GM12878 (cell line): Measurements from ENCODE around the gene BFSP2. TPM values are rescaled to one million over a fixed set of nuclear protein-coding genes. Genes with fewer than 3 reads are reported as not detected.

ENCODE experiments used
- ATAC-seq: fragments of 200-7000 bp; cut with Tn5 transposase; 3 replicates; pipeline ENCODE4 v1.9.1; 2020; ENCODE audit warnings: mild to moderate bottlenecking, moderate library complexity
- BruUV-seq: library from RNA; stranded (reverse); fragments of 400-500 nt; replicated peaks from 2 replicates; lab custom pipeline; 2021; lab: Mats Ljungman, UMichigan
- CTCF ChIA-PET: fragments of 300-600 bp; sonication (Branson Sonifier 250); formaldehyde crosslinking; extraction: SDS; loops from one replicate; lab custom pipeline; 2021; ENCODE audit warnings: inconsistent platforms; lab: Yijun Ruan, JAX
- POLR2A ChIA-PET: fragments of 350-600 bp; formaldehyde crosslinking; extraction: SDS; loops from one replicate; lab custom pipeline; 2021; ENCODE audit warnings: inconsistent platforms; lab: Charles Lee
- RAD21 ChIA-PET: fragments of 300-600 bp; sonication (Branson Sonifier 250); formaldehyde crosslinking; loops from one replicate; lab custom pipeline; 2023; ENCODE audit warnings: antibody characterized with exemption; ENCODE audit not compliant: unreplicated experiment; lab: Charles Lee
- SMC1A ChIA-PET: fragments of 300-600 bp; sonication (Branson Sonifier 250); formaldehyde crosslinking; loops from one replicate; lab custom pipeline; 2023; ENCODE audit not compliant: unreplicated experiment, uncharacterized antibody; lab: Charles Lee
- DNase-seq: peaks from one replicate; pipeline ENCODE4 v3.0.0-alpha.2; 2011; ENCODE audit warnings: low read depth, low spot score
- FAIRE-seq: peaks from 3 replicates; lab custom pipeline; 2011; peaks lifted over from hg19 to GRCh38; lab: Jason Lieb, UNC
- H2AFZ ChIP-seq: 2 replicates; pipeline ENCODE4 v1.6.0; 2011; ENCODE audit warnings: low read depth, low read length, control low read depth; ENCODE audit not compliant: control insufficient read depth
- H3K27ac ChIP-seq: 2 replicates; pipeline ENCODE4 v1.5.1; 2011; ENCODE audit warnings: control low read depth; ENCODE audit not compliant: control insufficient read depth, insufficient read depth
- H3K27me3 ChIP-seq, 2 experiments: replicated peaks in 1 of 2; 2 replicates each; pipeline versions ENCODE4 v1.6.0 to v1.6.1; 2011; ENCODE audit warnings: low read length in 1 of 2; ENCODE audit not compliant: control insufficient read depth in 2 of 2, insufficient read depth in 2 of 2
- H3K36me3 ChIP-seq, 2 experiments: 2 replicates each; pipeline ENCODE4 v1.5.1; 2011; ENCODE audit warnings: low read length in 1 of 2; ENCODE audit not compliant: control insufficient read depth in 2 of 2, insufficient read depth in 2 of 2
- H3K4me1 ChIP-seq: 2 replicates; pipeline ENCODE4 v1.6.1; 2011; ENCODE audit warnings: mild to moderate bottlenecking, low read length, moderate library complexity, mixed read lengths; ENCODE audit not compliant: control insufficient read depth, insufficient read depth
- H3K4me2 ChIP-seq: 2 replicates; pipeline ENCODE4 v1.6.0; 2011; ENCODE audit warnings: control low read depth; ENCODE audit not compliant: control insufficient read depth, insufficient read depth
- H3K4me3 ChIP-seq: fragments of 200-600 bp; sonication (generic); 2 replicates; pipeline ENCODE4 v1.5.1; 2016
- H3K79me2 ChIP-seq: 2 replicates; pipeline ENCODE4 v1.6.0; 2011; ENCODE audit warnings: low read length; ENCODE audit not compliant: control insufficient read depth, insufficient read depth
- H3K9ac ChIP-seq: 2 replicates; pipeline ENCODE4 v1.8.0; 2011; ENCODE audit warnings: low read length, control low read depth, mixed read lengths; ENCODE audit not compliant: control insufficient read depth, insufficient read depth
- H3K9me3 ChIP-seq: replicated peaks from 3 replicates; pipeline ENCODE4 v1.5.1; 2011; ENCODE audit warnings: mild to moderate bottlenecking, low read length; ENCODE audit not compliant: control insufficient read depth, insufficient read depth
- H4K20me1 ChIP-seq: 2 replicates; pipeline ENCODE4 v1.6.0; 2011; ENCODE audit not compliant: control insufficient read depth, insufficient read depth
- CBFB ChIP-seq: IDR thresholded peaks from 2 replicates; pipeline ENCODE4 v1.6.1; 2016; ENCODE audit warnings: antibody characterized with exemption, low read depth
- HCFC1 ChIP-seq: fragments of 150-350 bp; IDR thresholded peaks from 2 replicates; pipeline ENCODE4 v1.6.1; 2014; ENCODE audit warnings: low read length
- SREBF2 ChIP-seq: IDR thresholded peaks from 2 replicates; pipeline ENCODE4 v1.6.1; 2012; ENCODE audit warnings: mild to moderate bottlenecking, low read length
- SRF ChIP-seq, 2 experiments: IDR thresholded peaks; 2 replicates each; pipeline ENCODE4 v1.6.1; 2011; ENCODE audit warnings: low read depth in 2 of 2, low read length in 2 of 2, mild to moderate bottlenecking in 1 of 2, moderate library complexity in 1 of 2
- ZNF207 ChIP-seq: fragments of 450-650 bp; IDR thresholded peaks from 2 replicates; pipeline ENCODE4 v1.6.1; 2014; ENCODE audit warnings: antibody characterized with exemption, mild to moderate bottlenecking, borderline replicate concordance
- ZNF384 ChIP-seq: IDR thresholded peaks from 2 replicates; pipeline ENCODE4 v1.6.1; 2012; ENCODE audit warnings: low read depth, mild to moderate bottlenecking, low read length, improper control_type of control experiment, borderline replicate concordance
- ZSCAN29 ChIP-seq: fragments of 450-650 bp; IDR thresholded peaks from 2 replicates; pipeline ENCODE4 v1.6.1; 2017; ENCODE audit warnings: mild to moderate bottlenecking, moderate library complexity
- WGBS: methylation state at CpG from one replicate; pipeline ENCODE4 v1.1.6; 2016; ENCODE audit warnings: low lambda C conversion rate; ENCODE audit not compliant: insufficient replicate concordance, insufficient coverage; ENCODE audit errors: missing lambda C conversion rate; 5-methylcytosine and 5-hydroxymethylcytosine counted together
- in situ Hi-C: fragments of 300-500 bp; cut with MboI; formaldehyde crosslinking; loops from 9 replicates; pipeline ENCODE4 v1.14.3; 2018; ENCODE audit warnings: mixed read lengths
- intact Hi-C: fragments of 100-400 bp; cut with micrococcal nuclease; formaldehyde crosslinking; loops from one replicate; pipeline ENCODE4 v1.14.2; 2022; ENCODE audit not compliant: unreplicated experiment
- polyA plus RNA-seq, 11 experiments: library from polyadenylated mRNA; depleted of rRNA in 4 of 11; unstranded in 6 of 11; stranded (reverse) in 5 of 11; fragments of >200 nt; fragmentation: Nextera tagmentation in 4 of 11; fragmentation: Illumina TruSeq in 1 of 11; extraction: Ambion mirVana in 4 of 11; extraction: Trizol in 1 of 11; gene quantifications; 1 replicate in 1 of 11; 2 replicates in 10 of 11; pipeline versions ENCODE4 v1.2.1 to v1.2.3, GENCODE V29; 2011 to 2016; ENCODE audit warnings: inconsistent platforms in 2 of 11, missing spikeins in 2 of 11, low read depth in 1 of 11
- total RNA-seq, 4 experiments: library from RNA; depleted of rRNA in 3 of 4; stranded (reverse); fragments of >200 nt in 3 of 4; fragmentation: Illumina TruSeq in 1 of 4; extraction: Trizol in 1 of 4; gene quantifications; 2 replicates each; pipeline versions ENCODE4 v1.2.1 to v1.2.3, GENCODE V29; 2013 to 2021
- TF ChIP-seq, protein P1 (sequence below): IDR thresholded peaks from 2 replicates; pipeline ENCODE4 v1.6.1; 2011; ENCODE audit warnings: mild to moderate bottlenecking, low read depth, low read length, moderate library complexity; ENCODE audit not compliant: insufficient replicate concordance
- TF ChIP-seq, protein P2 (sequence below): IDR thresholded peaks from 2 replicates; pipeline ENCODE4 v1.6.1; 2012; ENCODE audit warnings: low read depth, low read length, improper control_type of control experiment
- TF ChIP-seq, protein P3 (sequence below): fragments of 450-650 bp; IDR thresholded peaks from 2 replicates; pipeline ENCODE4 v1.6.1; 2017; ENCODE audit warnings: low read depth, mild to moderate bottlenecking, moderate library complexity
- TF ChIP-seq, protein P4 (sequence below): fragments of 450-650 bp; IDR thresholded peaks from 2 replicates; pipeline ENCODE4 v1.6.1; 2017; ENCODE audit warnings: mild to moderate bottlenecking, low read depth, inconsistent platforms; ENCODE audit not compliant: poor library complexity, severe bottlenecking

Gene BFSP2
- total and polyA plus RNA-seq, 10 of the 15 experiments (the other 5 are each of a cell fraction or from before 2014, with no cell fraction given): 1.5 to 20.4 (median 7.3) TPM

DNA sequence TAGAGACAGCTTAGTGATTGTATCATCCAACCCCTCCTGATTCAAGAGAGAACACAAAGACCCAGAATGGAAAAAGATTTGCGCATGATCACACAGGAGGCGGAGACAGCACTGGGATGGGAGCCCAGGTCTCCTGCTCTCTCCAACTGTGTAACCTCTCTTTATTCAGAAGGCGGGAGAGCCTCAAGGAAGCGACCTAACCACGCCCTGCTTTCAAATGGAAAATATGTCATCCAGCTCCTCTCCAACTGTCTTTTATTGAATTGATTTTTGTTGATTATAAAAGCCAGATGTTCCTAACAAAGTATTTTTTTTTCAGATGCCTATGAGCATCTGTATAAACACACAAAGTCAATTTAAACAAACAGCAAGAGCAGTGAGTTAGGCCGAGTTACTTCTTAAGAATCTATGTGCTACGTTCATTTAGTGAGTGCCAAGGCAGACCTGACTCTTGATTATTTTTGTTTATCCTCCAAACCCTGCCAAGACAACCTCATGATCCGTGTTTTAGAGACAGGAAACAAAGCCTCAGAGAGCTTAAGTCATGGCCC is 74.5 kb downstream of the BFSP2 start:
- H3K27ac ChIP-seq: peak overlapping the region; percentile 97
- TF ChIP-seq, protein P1, sequence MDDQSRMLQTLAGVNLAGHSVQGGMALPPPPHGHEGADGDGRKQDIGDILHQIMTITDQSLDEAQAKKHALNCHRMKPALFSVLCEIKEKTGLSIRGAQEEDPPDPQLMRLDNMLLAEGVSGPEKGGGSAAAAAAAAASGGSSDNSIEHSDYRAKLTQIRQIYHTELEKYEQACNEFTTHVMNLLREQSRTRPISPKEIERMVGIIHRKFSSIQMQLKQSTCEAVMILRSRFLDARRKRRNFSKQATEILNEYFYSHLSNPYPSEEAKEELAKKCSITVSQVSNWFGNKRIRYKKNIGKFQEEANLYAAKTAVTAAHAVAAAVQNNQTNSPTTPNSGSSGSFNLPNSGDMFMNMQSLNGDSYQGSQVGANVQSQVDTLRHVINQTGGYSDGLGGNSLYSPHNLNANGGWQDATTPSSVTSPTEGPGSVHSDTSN: no peak
- TF ChIP-seq, protein P2, sequence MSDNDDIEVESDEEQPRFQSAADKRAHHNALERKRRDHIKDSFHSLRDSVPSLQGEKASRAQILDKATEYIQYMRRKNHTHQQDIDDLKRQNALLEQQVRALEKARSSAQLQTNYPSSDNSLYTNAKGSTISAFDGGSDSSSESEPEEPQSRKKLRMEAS: no peak
- no peak for TF ChIP-seq CBFB
- no peak for TF ChIP-seq SRF (IDR thresholded peaks at IDR 0.05; ENCODE audit: low read depth in 2 of 2, low read length in 2 of 2)
- TF ChIP-seq ZSCAN29: no peak
- TF ChIP-seq ZNF207: no peak
- TF ChIP-seq ZNF384: no peak
- TF ChIP-seq, protein P3, sequence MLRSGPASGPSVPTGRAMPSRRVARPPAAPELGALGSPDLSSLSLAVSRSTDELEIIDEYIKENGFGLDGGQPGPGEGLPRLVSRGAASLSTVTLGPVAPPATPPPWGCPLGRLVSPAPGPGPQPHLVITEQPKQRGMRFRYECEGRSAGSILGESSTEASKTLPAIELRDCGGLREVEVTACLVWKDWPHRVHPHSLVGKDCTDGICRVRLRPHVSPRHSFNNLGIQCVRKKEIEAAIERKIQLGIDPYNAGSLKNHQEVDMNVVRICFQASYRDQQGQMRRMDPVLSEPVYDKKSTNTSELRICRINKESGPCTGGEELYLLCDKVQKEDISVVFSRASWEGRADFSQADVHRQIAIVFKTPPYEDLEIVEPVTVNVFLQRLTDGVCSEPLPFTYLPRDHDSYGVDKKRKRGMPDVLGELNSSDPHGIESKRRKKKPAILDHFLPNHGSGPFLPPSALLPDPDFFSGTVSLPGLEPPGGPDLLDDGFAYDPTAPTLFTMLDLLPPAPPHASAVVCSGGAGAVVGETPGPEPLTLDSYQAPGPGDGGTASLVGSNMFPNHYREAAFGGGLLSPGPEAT: no peak
- TF ChIP-seq, protein P4, sequence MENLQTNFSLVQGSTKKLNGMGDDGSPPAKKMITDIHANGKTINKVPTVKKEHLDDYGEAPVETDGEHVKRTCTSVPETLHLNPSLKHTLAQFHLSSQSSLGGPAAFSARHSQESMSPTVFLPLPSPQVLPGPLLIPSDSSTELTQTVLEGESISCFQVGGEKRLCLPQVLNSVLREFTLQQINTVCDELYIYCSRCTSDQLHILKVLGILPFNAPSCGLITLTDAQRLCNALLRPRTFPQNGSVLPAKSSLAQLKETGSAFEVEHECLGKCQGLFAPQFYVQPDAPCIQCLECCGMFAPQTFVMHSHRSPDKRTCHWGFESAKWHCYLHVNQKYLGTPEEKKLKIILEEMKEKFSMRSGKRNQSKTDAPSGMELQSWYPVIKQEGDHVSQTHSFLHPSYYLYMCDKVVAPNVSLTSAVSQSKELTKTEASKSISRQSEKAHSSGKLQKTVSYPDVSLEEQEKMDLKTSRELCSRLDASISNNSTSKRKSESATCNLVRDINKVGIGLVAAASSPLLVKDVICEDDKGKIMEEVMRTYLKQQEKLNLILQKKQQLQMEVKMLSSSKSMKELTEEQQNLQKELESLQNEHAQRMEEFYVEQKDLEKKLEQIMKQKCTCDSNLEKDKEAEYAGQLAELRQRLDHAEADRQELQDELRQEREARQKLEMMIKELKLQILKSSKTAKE: no peak
- no peak for TF ChIP-seq HCFC1
- no peak for TF ChIP-seq SREBF2
- SMC1A ChIA-PET: interaction anchor here (0.8 to 20.9 kb wide), 14 partner anchors 9 to 103 kb away, joined by 3 to 380 read pairs (median 6); partner anchors contain the start of gene CDV3
- no TSS peak for BruUV-seq
- in situ Hi-C loops: loop anchor here (25.0 kb wide), 1 partner anchor 1013 kb away; the partner anchor contains the start of genes ANAPC13 and CEP63
- peaks cover 7% of the 10 kb centered on the region for H3K79me2 ChIP-seq
- RAD21 ChIA-PET: interaction anchor here (0.5 to 2.1 kb wide), 15 partner anchors 8 to 381 kb away, joined by 3 to 20 read pairs (median 5); partner anchors contain the start of genes CDV3 and TOPBP1
- intact Hi-C loops: loop anchor here (2.0 kb wide), 1 partner anchor 98 kb away; the partner anchor contains the start of gene CDV3
- H3K36me3 ChIP-seq: no peaks in the 10 kb centered on the region; a peak in 1 of 4 replicates
- FAIRE-seq (no peak), DNase-seq (no peak), ATAC-seq (no peak)
- peak overlapping the region; percentile 49 for H3K9ac ChIP-seq
- peaks cover 66% of the 10 kb centered on the region for H3K4me1 ChIP-seq
- H3K4me3 ChIP-seq: peak overlapping the region; percentile 4; the same call in 1 of the 2 replicates
- H3K4me2 ChIP-seq: peak overlapping the region; percentile 84
- CTCF ChIA-PET: interaction anchor here (0.6 to 5.4 kb wide), 15 partner anchors 8 to 156 kb away, joined by 3 to 44 read pairs (median 8); partner anchors contain the start of gene CDV3
- H3K9me3 ChIP-seq: no peaks in the 10 kb centered on the region
- peak overlapping the region; percentile 37 for H2AFZ ChIP-seq
- POLR2A ChIA-PET: interaction anchor here (0.6 to 5.9 kb wide), 12 partner anchors 8 to 1095 kb away, joined by 3 to 38 read pairs (median 4); partner anchors contain the start of gene CDV3
- H3K27me3 ChIP-seq: no peaks in the 10 kb centered on the region
- no peaks in the 10 kb centered on the region for H4K20me1 ChIP-seq
- 89% methylated on average over 8 of the region's 8 CpGs for WGBS
